Motor neuron (in vitro differentiated cells): ENCODE data around the gene TRIOBP. TPM values are rescaled to one million over a fixed set of nuclear protein-coding genes. Genes with fewer than 3 reads are reported as not detected.
"Not testable (repeated sequence)": the region's sequence is repeated elsewhere in the genome, so short reads cannot be mapped to it uniquely, and the experiment has no call there.

ENCODE experiments used
- ATAC-seq, 8 experiments: fragments of 200-7000 bp; cut with Tn5 transposase; replicated peaks in 6 of 8; 2 replicates each; pipeline ENCODE4 v1.8.0; 2021; ENCODE audit warnings: mild to moderate bottlenecking in 8 of 8, moderate library complexity in 8 of 8
- H3K27ac ChIP-seq, 2 donors: fragments of 250-450 bp; sonication (Bioruptor Pico); 2 replicates each; pipeline ENCODE4 v1.9.0; 2021; ENCODE audit warnings: antibody characterized with exemption in 2 of 2, mild to moderate bottlenecking in 2 of 2, moderate library complexity in 1 of 2
- H3K4me1 ChIP-seq, 2 donors: fragments of 250-450 bp; sonication (Bioruptor Pico); replicated peaks in 1 of 2; 2 replicates each; pipeline ENCODE4 v1.6.1; 2021; ENCODE audit warnings: antibody characterized with exemption in 2 of 2, mild to moderate bottlenecking in 2 of 2, moderate library complexity in 1 of 2
- H3K4me3 ChIP-seq, 5 donors: fragments of 250-450 bp; sonication (Bioruptor Pico); 2 replicates each; pipeline ENCODE4 v1.9.0; 2021; ENCODE audit warnings: antibody characterized with exemption in 5 of 5, mild to moderate bottlenecking in 5 of 5, moderate library complexity in 4 of 5
- WGBS, 10 experiments: fragments of 450-650 bp; shearing (Covaris generic); methylation state at CpG; one replicate each; pipeline ENCODE4 v1.0.0; 2022; 5-methylcytosine and 5-hydroxymethylcytosine counted together
- in situ Hi-C, 9 experiments: fragments of 400-800 bp; cut with MboI; loops; one replicate each; pipeline ENCODE4 v1.15.0; 2021; ENCODE audit warnings: low sequenced_read_pairs in 9 of 9, low pct_unique_long_range_greater_than_20kb in 2 of 9; ENCODE audit not compliant: unreplicated experiment in 9 of 9
- total RNA-seq, 8 experiments: library from RNA; unstranded; fragments of 300-600 nt; gene quantifications; 2 replicates each; pipeline versions ENCODE4 v1.2.3 to v1.2.4, GENCODE V29; 2022

Gene TRIOBP
- total RNA-seq, 8 experiments from 2014 or later, result 13.8 to 56.2 (median 25.3) TPM

DNA sequence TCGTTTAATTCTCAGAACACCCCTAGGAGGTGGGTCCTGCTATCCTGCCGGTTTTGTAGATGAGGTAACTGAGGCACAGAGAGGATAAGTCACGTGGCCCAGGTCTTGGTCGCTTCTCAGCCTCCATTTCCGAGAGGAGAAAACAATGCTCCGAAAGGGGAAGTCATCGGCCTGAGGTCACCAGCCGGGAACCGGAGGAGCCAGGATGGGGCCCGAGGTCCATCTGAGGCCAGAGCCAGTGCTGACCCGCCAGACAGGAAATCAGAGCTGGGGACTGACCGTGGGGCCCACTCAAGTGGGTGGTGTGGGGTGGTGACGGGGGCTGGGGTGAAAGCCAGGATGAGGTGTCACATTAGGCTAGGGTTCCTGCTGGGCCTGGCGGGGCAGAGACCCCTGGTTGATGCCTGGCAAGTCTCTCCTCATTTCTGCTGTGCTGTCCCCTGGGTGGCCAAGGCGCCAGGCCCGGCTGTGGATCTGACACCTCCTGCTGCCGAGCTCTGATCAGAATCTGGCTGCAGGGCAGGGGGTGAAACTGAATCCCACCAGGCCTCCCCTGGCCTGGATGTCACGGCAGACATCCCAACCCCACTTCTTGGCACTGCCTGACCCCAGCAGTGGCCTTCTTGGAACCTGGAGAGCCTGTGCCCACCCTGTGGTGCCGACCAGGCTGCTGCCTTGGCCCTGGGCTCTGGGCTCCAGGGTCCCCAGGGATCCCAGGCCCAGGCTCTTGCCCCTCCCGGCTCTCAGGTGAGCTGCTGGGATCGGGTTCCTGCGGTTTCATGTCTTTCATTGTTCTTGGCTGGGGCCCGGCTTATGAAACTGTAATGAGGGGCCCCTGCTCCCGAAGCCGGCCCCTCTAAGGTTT lies 12.0 kb downstream of the TRIOBP start:
- in situ Hi-C loops, result no loop called here
- peak in 1 of 8 experiments; percentile 5 for ATAC-seq
- Histone ChIP-seq H3K4me3 (no peak overlapping the region), H3K4me1 (no peaks in the 10 kb centered on the region), H3K27ac (no peak overlapping the region)
- WGBS, 10 experiments, result 60 to 100% (median 88%) methylated on average over 1 to 6 of the region's 25 CpGs; no CpG with 5 or more reads in 5 of the 10 experiments

DNA sequence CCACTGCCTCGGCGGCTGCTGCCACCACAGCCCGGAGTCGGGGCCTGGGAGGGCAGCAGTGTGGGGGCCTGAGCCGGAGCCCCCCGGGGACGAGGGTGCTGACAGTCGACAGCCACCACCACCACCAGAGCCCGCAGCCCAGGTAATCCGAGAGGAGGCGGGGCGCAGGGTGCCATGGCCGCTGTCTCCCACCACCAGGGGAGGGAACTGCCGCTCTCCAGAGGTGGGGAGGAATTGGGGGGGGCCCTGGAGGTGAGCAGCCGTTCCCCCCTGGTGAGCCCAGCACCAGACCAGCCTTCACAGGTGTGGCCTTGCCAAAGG lies 12.6 kb downstream of the TRIOBP start:
- in situ Hi-C loops, result no loop called here
- H3K4me3 ChIP-seq, result no peak overlapping the region
- H3K27ac ChIP-seq, result no peak overlapping the region
- H3K4me1 ChIP-seq, result no peaks in the 10 kb centered on the region
- WGBS, 10 experiments, result no CpG with 5 or more reads among the region's 15 CpGs
- peak in 2 of 8 experiments; percentile 8 to 22 for ATAC-seq

DNA sequence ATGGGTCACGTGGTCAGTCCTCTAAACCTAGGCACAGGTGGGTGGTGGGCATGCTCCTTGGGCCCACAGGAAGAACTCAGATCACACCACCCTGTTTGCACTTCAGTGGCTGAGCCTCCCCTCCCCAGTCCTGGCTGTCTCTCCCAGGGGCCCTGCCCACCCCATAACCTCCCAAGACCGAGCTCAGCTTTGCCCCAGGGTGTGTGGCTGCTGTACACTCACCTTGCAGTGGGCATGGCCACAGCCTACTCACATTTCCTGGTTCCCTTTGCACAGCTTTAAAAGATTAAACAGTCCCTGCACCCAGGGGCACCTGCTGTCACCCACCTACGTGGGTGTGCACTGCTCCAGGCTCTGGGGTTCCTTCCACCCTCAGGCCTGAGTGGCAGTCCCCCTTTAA lies 13.8 kb downstream of the TRIOBP start:
- no peak for ATAC-seq
- in situ Hi-C loops, result no loop called here
- H3K4me1 ChIP-seq, result no peaks in the 10 kb centered on the region
- 80 to 100% (median 93%) methylated on average over 1 to 2 of the region's 3 CpGs; no CpG with 5 or more reads in 6 of the 10 experiments for WGBS, 10 experiments
- H3K4me3 ChIP-seq, result no peak overlapping the region
- H3K27ac ChIP-seq, result no peak overlapping the region

DNA sequence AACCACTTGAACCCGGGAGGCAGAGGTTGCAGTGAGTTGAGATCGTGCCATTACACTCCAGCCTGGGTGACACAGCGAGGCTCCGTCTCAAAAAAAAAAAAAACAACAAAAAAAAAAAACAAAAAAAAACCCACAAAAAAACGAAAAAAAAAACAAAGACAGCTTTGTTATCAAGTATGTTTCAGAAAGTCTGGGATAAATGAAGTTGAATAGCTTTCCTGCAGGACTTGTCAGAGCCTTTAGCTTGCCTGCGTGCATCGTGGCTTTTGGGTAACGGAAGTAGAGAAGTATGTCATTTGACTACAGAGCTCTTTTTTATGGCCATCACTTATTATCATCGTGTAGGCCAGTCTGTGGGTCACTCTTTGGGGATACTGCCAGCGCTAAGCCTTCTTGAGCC lies 14.6 kb downstream of the TRIOBP start:
- H3K4me1 ChIP-seq, result no peaks in the 10 kb centered on the region
- no peak overlapping the region for H3K27ac ChIP-seq
- H3K4me3 ChIP-seq, result no peak overlapping the region
- no peak for ATAC-seq
- WGBS, 10 experiments, result 65 to 96% (median 83%) methylated on average over 1 to 10 of the region's 10 CpGs
- in situ Hi-C loops, result no loop called here

DNA sequence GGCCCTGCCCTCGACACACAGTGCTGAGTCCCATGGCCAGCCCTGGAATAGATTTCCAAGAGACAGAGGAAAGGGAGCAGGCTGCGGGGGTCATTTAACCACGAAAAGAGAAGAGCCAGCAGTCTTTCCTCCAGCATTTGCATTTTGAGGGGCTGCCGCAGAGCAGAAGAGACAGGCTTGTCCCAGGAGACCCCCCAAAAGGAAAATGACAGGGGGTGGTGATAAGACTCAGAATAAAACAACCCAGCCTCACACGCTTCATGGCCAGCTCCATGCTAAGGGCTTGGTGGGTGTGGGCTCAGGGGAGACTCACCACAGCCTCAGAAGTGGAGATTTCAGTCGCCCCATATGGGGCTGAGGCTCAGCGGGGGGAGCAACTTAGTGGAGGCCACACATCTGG lies 16.9 kb downstream of the TRIOBP start:
- no peak overlapping the region for H3K4me3 ChIP-seq
- in situ Hi-C loops, result no loop called here
- no peak overlapping the region for H3K27ac ChIP-seq
- no peaks in the 10 kb centered on the region for H3K4me1 ChIP-seq
- ATAC-seq, result no peak
- 40 to 92% (median 92%) methylated on average over 2 of the region's 7 CpGs; no CpG with 5 or more reads in 7 of the 10 experiments for WGBS, 10 experiments

DNA sequence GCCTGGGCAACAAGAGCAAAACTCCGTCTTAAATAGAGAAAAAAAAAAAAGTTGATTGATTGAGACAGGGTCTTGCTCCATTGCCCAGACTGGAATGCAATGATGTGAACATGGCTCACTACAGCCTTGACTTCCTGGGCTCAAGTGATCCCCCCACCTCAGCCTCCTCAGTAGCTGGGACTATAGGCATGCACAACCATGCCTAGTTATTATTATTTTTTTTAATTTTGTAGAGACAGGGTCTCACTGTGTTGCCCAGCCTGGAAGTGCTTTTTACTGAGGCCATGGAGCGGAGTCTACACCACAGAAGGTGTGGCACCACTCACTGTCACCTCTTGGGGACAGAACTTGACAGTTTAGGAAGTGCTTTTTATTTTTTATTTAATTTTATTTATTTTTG lies 17.8 kb downstream of the TRIOBP start:
- Histone ChIP-seq H3K4me1 (no peaks in the 10 kb centered on the region), H3K4me3 (no peak overlapping the region), H3K27ac (no peak overlapping the region)
- no peak for ATAC-seq
- in situ Hi-C loops, result no loop called here
- 75 to 100% (median 100%) methylated on average over 1 to 2 of the region's 2 CpGs; no CpG with 5 or more reads in 3 of the 10 experiments for WGBS, 10 experiments

DNA sequence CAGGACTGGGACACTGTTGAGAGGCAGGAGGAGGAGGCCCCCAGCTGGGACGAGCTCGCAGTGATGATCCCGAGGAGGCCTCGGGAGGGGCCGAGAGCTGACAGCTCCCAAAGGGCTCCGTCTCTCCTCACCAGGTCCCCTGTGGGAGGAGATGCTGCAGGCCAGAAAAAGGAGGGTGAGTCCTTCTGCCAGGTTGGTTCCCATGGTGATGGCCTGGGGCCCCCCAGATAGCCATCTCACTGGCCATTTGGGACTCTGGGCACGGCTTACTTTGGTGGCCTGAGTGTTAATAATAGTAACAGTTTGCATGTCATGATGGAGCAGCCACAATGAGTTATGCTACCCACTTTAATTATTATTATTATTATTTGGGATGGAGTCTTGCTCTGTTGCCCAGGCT lies 18.9 kb downstream of the TRIOBP start:
- no peak overlapping the region for H3K27ac ChIP-seq
- WGBS, 10 experiments, result 100% methylated on average over 1 to 3 of the region's 7 CpGs; no CpG with 5 or more reads in 8 of the 10 experiments
- in situ Hi-C loops, result no loop called here
- no peak overlapping the region for H3K4me3 ChIP-seq
- ATAC-seq, result no peak
- no peaks in the 10 kb centered on the region for H3K4me1 ChIP-seq

DNA sequence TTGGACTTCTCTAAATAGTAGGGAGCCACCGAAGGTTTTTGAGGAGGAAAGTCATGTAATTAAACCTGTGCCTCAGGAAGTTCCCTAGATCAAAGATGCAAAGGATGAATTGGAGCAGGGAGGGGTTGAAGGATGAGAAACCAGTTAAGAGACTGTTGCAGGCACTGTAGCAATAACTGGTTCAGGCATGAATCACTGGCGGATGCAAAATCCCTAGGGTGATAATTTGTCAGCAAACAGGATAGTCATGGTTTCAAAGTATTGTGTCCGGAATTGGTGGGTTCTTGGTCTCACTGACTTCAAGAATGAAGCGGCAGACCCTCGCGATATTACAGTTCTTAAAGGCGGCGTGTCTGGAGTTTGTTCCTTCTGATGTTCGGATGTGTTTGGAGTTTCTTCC lies 19.9 kb downstream of the TRIOBP start:
- H3K4me1 ChIP-seq, result no peaks in the 10 kb centered on the region
- WGBS, 10 experiments, result 60 to 100% (median 92%) methylated on average over 1 to 8 of the region's 9 CpGs; no CpG with 5 or more reads in 2 of the 10 experiments
- ATAC-seq, result peak in 2 of 8 experiments; percentile 60 to 72
- H3K4me3 ChIP-seq, result no peak overlapping the region
- no peak overlapping the region for H3K27ac ChIP-seq
- in situ Hi-C loops, result no loop called here

DNA sequence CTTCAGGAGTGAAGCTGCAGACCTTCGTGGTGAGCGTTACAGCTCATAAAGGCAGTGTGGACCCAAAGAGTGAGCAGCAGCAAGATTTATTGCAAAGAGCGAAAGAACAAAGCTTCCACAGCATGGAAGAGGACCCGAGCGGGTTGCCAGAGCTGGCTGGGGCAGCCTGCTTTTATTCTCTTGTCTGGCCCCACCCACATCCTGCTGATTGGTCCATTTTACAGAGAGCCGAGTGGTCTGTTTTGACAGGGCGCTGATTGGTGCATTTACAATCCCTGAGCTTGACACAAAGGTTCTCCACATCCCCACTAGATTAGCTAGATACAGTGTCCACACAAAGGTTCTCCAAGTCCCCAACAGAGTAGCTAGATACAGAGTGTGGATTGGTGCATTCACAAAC lies 20.4 kb downstream of the TRIOBP start:
- in situ Hi-C loops, result not testable (repeated sequence)

DNA sequence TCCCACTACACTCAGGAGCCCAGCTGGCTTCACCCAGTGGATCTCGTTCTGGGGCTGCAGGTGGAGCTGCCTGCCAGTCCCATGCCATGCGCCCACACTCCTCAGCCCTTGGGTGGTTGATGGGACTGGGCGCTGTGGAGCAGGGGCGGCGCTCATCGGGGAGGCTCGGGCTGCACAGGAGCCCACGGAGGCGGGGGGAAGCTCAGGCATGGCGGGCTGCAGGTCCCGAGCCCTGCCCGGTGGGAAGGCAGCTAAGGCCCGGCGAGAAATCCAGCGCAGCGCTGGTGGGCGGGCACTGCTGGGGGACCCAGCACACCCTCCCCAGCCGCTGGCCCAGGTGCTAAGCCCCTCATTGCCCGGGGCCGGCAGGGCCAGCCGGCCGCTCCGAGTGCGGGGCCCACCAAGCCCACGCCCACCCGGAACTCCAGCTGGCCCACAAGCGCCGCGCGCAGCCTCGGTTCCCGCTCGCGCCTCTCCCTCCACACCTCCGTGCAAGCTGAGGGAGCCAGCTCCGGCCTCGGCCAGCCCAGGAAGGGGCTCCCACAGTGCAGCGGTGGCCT lies 21.0 kb downstream of the TRIOBP start:
- H3K4me1 ChIP-seq, H3K4me3 ChIP-seq, in situ Hi-C loops, ATAC-seq, H3K27ac ChIP-seq: not testable (repeated sequence)
- 100% methylated on average over 4 of the region's 38 CpGs; no CpG with 5 or more reads in 8 of the 10 experiments for WGBS, 10 experiments

More for the DNA sequence above, 20.4 kb downstream of the TRIOBP start:
- not testable (repeated sequence) for H3K4me1 ChIP-seq, H3K27ac ChIP-seq, H3K4me3 ChIP-seq, ATAC-seq
- 60 to 98% (median 82%) methylated on average over 2 to 6 of the region's 7 CpGs; no CpG with 5 or more reads in 4 of the 10 experiments for WGBS, 10 experiments

DNA sequence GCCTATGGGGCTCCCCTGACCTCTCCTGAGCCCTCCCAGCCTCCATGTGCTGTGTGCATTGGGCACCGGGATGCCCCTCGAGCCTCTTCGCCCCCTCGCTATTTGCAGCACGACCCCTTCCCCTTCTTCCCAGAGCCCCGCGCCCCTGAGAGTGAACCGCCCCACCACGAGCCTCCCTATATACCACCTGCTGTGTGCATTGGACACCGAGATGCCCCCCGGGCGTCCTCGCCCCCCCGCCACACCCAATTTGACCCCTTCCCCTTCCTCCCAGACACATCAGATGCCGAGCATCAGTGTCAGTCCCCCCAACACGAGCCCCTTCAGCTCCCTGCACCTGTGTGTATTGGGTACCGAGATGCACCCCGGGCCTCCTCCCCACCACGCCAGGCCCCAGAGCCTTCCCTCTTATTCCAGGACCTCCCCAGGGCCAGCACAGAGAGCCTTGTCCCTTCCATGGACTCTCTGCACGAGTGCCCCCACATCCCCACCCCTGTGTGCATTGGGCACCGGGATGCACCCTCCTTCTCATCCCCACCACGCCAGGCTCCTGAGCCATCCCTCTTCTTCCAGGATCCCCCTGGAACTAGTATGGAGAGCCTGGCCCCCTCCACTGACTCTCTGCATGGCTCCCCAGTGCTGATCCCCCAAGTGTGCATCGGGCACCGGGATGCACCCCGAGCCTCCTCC lies 28.8 kb downstream of the TRIOBP start:
- Histone ChIP-seq H3K4me1 (no peaks in the 10 kb centered on the region), H3K27ac (no peak overlapping the region), H3K4me3 (no peak overlapping the region)
- peak in 2 of 8 experiments; percentile 6 to 8 for ATAC-seq
- WGBS, 10 experiments, result no CpG with 5 or more reads among the region's 25 CpGs
- in situ Hi-C loops, result no loop called here

DNA sequence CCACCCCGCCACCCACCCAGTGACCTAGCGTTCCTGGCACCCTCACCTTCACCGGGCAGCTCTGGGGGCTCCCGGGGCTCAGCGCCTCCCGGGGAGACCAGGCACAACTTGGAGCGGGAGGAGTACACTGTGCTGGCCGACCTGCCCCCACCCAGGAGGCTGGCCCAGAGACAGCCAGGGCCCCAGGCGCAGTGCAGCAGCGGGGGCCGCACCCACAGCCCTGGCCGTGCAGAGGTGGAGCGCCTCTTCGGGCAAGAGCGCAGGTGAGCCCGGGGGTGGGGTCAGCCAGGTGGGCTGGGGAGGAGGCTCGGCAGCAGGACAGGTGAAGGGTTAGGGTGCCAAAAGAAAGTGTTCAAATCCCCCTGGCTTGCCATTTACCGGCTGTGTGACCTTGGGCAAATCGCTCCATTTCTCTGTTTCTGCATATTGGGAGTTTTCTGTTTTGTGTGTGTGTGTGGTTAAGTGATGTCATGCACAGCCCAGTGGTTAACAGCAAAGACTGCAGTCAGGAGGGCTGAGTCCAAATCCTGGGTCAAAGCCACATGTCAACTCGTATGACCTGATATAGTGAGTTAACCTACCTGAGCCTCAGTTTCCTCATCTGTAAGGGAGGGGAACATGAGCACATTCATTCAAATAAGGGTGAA lies 29.5 kb downstream of the TRIOBP start:
- no peaks in the 10 kb centered on the region for H3K4me1 ChIP-seq
- H3K4me3 ChIP-seq, result no peak overlapping the region
- peak in 5 of 8 experiments; percentile 6 to 88 (median 79) for ATAC-seq
- WGBS, 10 experiments, result 20 to 100% (median 67%) methylated on average over 1 to 7 of the region's 20 CpGs; no CpG with 5 or more reads in 3 of the 10 experiments
- no peak overlapping the region for H3K27ac ChIP-seq
- in situ Hi-C loops, result no loop called here

DNA sequence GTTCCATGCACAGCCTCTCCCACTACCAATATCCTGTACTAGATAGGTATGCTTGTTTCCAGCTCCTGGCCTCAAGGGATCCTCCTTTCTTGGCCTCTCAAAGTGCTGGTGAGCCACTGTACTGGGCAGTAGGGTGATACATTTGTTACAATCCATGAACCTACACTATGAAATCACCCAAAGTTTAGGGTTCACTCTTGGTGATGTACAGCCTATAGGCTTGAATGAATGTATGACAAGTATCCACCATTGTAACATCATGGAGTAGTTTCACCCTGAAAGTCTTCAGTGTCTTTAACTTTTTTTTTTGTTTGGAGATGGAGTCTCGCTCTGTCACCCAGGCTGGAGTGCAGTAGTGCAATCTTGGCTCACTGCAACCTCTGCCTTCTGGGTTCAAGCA lies 31.8 kb downstream of the TRIOBP start:
- ATAC-seq, result peak in 2 of 8 experiments; percentile 20 to 38
- Histone ChIP-seq H3K4me1 (no peaks in the 10 kb centered on the region), H3K4me3 (no peak overlapping the region), H3K27ac (no peak overlapping the region)
- in situ Hi-C loops, result no loop called here
- 100% methylated on average over 1 of the region's 1 CpG; no CpG with 5 or more reads in 7 of the 10 experiments for WGBS, 10 experiments
